Spleen (tissue), 11 donors: Measurements from ENCODE around the gene AKTIP. TPM values are rescaled to one million over a fixed set of nuclear protein-coding genes. Genes with fewer than 3 reads are reported as not detected.

Source experiments
- DNase-seq: peaks from one replicate; pipeline ENCODE4 v3.0.0-alpha.2; 2020
- H3K27ac ChIP-seq, 8 donors: fragments of 200-600 bp; sonication (generic) in 7 of 8; 1 replicate in 4 of 8; 2 replicates in 4 of 8; pipeline versions ENCODE4 v1.5.0 to v1.8.0; 2016 to 2021; ENCODE audit warnings: inconsistent platforms in 4 of 8, mild to moderate bottlenecking in 4 of 8, moderate library complexity in 1 of 8
- H3K27me3 ChIP-seq, 7 donors: fragments of 200-600 bp; sonication (generic) in 6 of 7; replicated peaks in 1 of 7; 1 replicate in 4 of 7; 2 replicates in 3 of 7; pipeline versions ENCODE4 v1.5.0 to v1.8.0; 2016 to 2021; ENCODE audit warnings: inconsistent platforms in 3 of 7, mild to moderate bottlenecking in 1 of 7
- H3K36me3 ChIP-seq, 6 donors: fragments of 200-600 bp; sonication (generic) in 5 of 6; 1 replicate in 4 of 6; 2 replicates in 2 of 6; pipeline versions ENCODE4 v1.5.0 to v1.8.0; 2016 to 2021; ENCODE audit warnings: inconsistent platforms in 2 of 6
- H3K4me1 ChIP-seq, 6 donors: fragments of 200-600 bp; sonication (generic) in 5 of 6; 1 replicate in 3 of 6; 2 replicates in 3 of 6; pipeline versions ENCODE4 v1.5.0 to v1.8.0; 2016 to 2021; ENCODE audit warnings: inconsistent platforms in 3 of 6
- H3K4me3 ChIP-seq, 8 donors: fragments of 200-600 bp; sonication (generic) in 7 of 8; 1 replicate in 4 of 8; 2 replicates in 4 of 8; pipeline versions ENCODE4 v1.5.0 to v1.8.0; 2016 to 2021; ENCODE audit warnings: inconsistent platforms in 4 of 8, mild to moderate bottlenecking in 4 of 8, moderate library complexity in 2 of 8
- H3K9me3 ChIP-seq, 8 donors: fragments of 200-600 bp; sonication (generic) in 7 of 8; 1 replicate in 4 of 8; 2 replicates in 4 of 8; pipeline versions ENCODE4 v1.5.0 to v1.8.0; 2016 to 2021; ENCODE audit warnings: inconsistent platforms in 4 of 8
- POLR2A ChIP-seq, 3 donors: fragments of 450-650 bp; IDR thresholded peaks; one replicate each; pipeline ENCODE4 v1.5.1; 2017; ENCODE audit warnings: antibody characterized with exemption in 3 of 3, mild to moderate bottlenecking in 1 of 3
- POLR2AphosphoS5 ChIP-seq, 3 donors: sonication (generic); formaldehyde crosslinking; IDR thresholded peaks; one replicate each; pipeline ENCODE4 v1.5.1; 2017; ENCODE audit warnings: antibody characterized with exemption in 3 of 3
- WGBS, 5 donors: extraction: QIAGEN DNeasy Blood & Tissue Kit in 3 of 5; methylation state at CpG; one replicate each; pipeline versions ENCODE4 v1.1.5 to v1.1.7; 2013 to 2018; 5-methylcytosine and 5-hydroxymethylcytosine counted together
- intact Hi-C: fragments of 100-400 bp; cut with DNase I; formaldehyde crosslinking; loops from one replicate; pipeline ENCODE4 v1.15.0; 2023; ENCODE audit warnings: low total_unique reads
- polyA plus RNA-seq, 3 donors: library from polyadenylated mRNA; stranded (reverse); fragments of 200-250 nt; gene quantifications; one replicate each; pipeline ENCODE4 v1.2.1, GENCODE V29; 2013
- total RNA-seq, 7 donors: library from RNA; depleted of rRNA in 3 of 7; stranded (reverse); fragments of >200 nt in 3 of 7; fragmentation: NEBNext Ultra II Directional in 4 of 7; extraction: Animal tissue kit (Norgen Biotek cat#: 25700) in 4 of 7; gene quantifications; one replicate each; pipeline versions ENCODE4 v1.1.0 to v1.2.1, GENCODE V29; 2016 to 2021
- TF ChIP-seq, protein P1 (sequence below), 11 experiments: fragments of 200-600 bp in 7 of 11; fragments of 450-650 bp in 4 of 11; sonication (generic) in 4 of 11; IDR thresholded peaks in 8 of 11; conservative IDR thresholded peaks in 3 of 11; 1 replicate in 7 of 11; 2 replicates in 4 of 11; pipeline versions ENCODE4 v1.4.0 to v1.8.0; 2016 to 2021; ENCODE audit warnings: antibody characterized with exemption in 11 of 11, inconsistent platforms in 4 of 11, mild to moderate bottlenecking in 1 of 11
- donor health status: healthy with polysubstance abuse.
- donor health status: DM: no; HTN: no; CAD: no; lungs with moderate emphysema.
- donor health status: DM: no; HTN: no; CAD: no.
- donor health status: Bipolar disorder and iron deficiency.
- donor health status: healthy.
- donor health status: DM: no; HTN: no; CAD: no.
- donor health status: DM: yes; HTN: yes; CAD: no.

Gene AKTIP
- total and polyA plus RNA-seq, 10 donors: 8.7 to 37.1 (median 24.6) TPM

- Histone ChIP-seq H3K27me3 (no peaks in the 10 kb centered on the region), H3K4me3 (no peak overlapping the region), H3K27ac (no peak overlapping the region), H3K4me1 (peaks cover 0 to 7% (median 0%) of the 10 kb centered on the region in 6 donors), H3K36me3 (peaks cover 9 to 100% (median 86%) of the 10 kb centered on the region in 6 donors), H3K9me3 (no peaks in the 10 kb centered on the region)
- DNase-seq: no peak
- TF ChIP-seq, protein P1, sequence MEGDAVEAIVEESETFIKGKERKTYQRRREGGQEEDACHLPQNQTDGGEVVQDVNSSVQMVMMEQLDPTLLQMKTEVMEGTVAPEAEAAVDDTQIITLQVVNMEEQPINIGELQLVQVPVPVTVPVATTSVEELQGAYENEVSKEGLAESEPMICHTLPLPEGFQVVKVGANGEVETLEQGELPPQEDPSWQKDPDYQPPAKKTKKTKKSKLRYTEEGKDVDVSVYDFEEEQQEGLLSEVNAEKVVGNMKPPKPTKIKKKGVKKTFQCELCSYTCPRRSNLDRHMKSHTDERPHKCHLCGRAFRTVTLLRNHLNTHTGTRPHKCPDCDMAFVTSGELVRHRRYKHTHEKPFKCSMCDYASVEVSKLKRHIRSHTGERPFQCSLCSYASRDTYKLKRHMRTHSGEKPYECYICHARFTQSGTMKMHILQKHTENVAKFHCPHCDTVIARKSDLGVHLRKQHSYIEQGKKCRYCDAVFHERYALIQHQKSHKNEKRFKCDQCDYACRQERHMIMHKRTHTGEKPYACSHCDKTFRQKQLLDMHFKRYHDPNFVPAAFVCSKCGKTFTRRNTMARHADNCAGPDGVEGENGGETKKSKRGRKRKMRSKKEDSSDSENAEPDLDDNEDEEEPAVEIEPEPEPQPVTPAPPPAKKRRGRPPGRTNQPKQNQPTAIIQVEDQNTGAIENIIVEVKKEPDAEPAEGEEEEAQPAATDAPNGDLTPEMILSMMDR (IDR thresholded peaks at IDR 0.05 in 8 of 11, conservative IDR thresholded peaks at IDR 0.05 in 3 of 11): no peak
- TF ChIP-seq POLR2A (IDR thresholded peaks at IDR 0.05): no peak
- intact Hi-C loops: no loop called here
- WGBS, 5 donors: 91 to 97% (median 95%) methylated on average over 6 of the region's 6 CpGs
Measured at GRCh38 chr16:53494636-53495035, 8.4 kb downstream of the AKTIP start.

GRCh38 chr16:53492503-53492902 lies 10.5 kb downstream of the AKTIP start:
- no peak for DNase-seq
- intact Hi-C loops: no loop called here

GRCh38 chr16:53489755-53490154 lies 13.3 kb downstream of the AKTIP start:
- H3K4me1 ChIP-seq: peaks cover 0 to 5% (median 0%) of the 10 kb centered on the region in 6 donors
- peaks cover 2 to 100% (median 79%) of the 10 kb centered on the region in 6 donors for H3K36me3 ChIP-seq
- 67 to 90% (median 77%) methylated on average over 1 of the region's 1 CpG for WGBS, 5 donors
- H3K27me3 ChIP-seq: no peaks in the 10 kb centered on the region
- no peak for DNase-seq
- H3K9me3 ChIP-seq: peaks cover 0 to 23% (median 19%) of the 10 kb centered on the region in 8 donors
- H3K4me3 ChIP-seq: no peak overlapping the region
- intact Hi-C loops: no loop called here
- H3K27ac ChIP-seq: no peak overlapping the region
- TF ChIP-seq, protein P1 (IDR thresholded peaks at IDR 0.05 in 8 of 11, conservative IDR thresholded peaks at IDR 0.05 in 3 of 11): no peak
- no peak for TF ChIP-seq POLR2A (IDR thresholded peaks at IDR 0.05)
- no peak for TF ChIP-seq POLR2AphosphoS5 (IDR thresholded peaks at IDR 0.05)

More at GRCh38 chr16:53492503-53492902, 10.5 kb downstream of the AKTIP start:
- 93 to 98% (median 98%) methylated on average over 1 of the region's 1 CpG for WGBS, 5 donors
- Histone ChIP-seq H3K9me3 (no peaks in the 10 kb centered on the region), H3K27me3 (no peaks in the 10 kb centered on the region), H3K4me1 (peaks cover 0 to 5% (median 0%) of the 10 kb centered on the region in 6 donors), H3K36me3 (peaks cover 9 to 100% (median 85%) of the 10 kb centered on the region in 6 donors), H3K4me3 (no peak overlapping the region), H3K27ac (no peak overlapping the region)
- TF ChIP-seq POLR2A (IDR thresholded peaks at IDR 0.05): no peak
- no peak for TF ChIP-seq POLR2AphosphoS5 (IDR thresholded peaks at IDR 0.05)
- TF ChIP-seq, protein P1 (IDR thresholded peaks at IDR 0.05 in 8 of 11, conservative IDR thresholded peaks at IDR 0.05 in 3 of 11): no peak

DNA sequence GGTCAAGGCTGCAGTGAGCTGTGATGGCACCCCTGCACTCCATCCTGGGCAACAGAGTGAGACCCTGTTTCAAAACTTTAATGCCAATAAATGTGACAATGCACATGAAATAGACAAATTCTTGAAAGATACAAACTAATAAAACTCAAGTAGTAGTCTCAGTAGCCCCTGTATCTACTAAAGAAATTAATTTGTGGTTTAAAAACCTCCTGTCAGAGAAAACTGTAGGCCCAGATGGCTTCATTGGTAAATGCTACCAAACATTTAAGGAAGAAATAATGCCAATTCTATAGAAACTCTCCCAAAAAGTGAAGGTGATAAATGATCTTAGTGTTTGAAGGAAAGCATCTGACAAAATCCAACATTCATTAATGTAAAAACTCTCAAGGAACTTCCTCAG lies 16.8 kb downstream of the AKTIP start:
- Histone ChIP-seq H3K36me3 (peaks cover 6 to 100% (median 82%) of the 10 kb centered on the region in 6 donors), H3K4me3 (no peak overlapping the region), H3K4me1 (peaks cover 0 to 22% (median 0%) of the 10 kb centered on the region in 6 donors), H3K27ac (no peak overlapping the region), H3K9me3 (peaks cover 0 to 25% (median 19%) of the 10 kb centered on the region in 8 donors), H3K27me3 (no peaks in the 10 kb centered on the region)
- intact Hi-C loops: no loop called here
- no peak for DNase-seq
- TF ChIP-seq POLR2A (IDR thresholded peaks at IDR 0.05): no peak
- TF ChIP-seq, protein P1 (IDR thresholded peaks at IDR 0.05 in 8 of 11, conservative IDR thresholded peaks at IDR 0.05 in 3 of 11): no peak
- TF ChIP-seq POLR2AphosphoS5 (IDR thresholded peaks at IDR 0.05): no peak
